HEK293T (cell line): ENCODE measurements around the gene RGS16.

Experiments used
- CTCF ChIA-PET: fragments of 350-600 bp; formaldehyde crosslinking; extraction: SDS; loops from one replicate; lab custom pipeline; 2021; ENCODE audit warnings: antibody characterized with exemption, inconsistent platforms; lab: Yijun Ruan, JAX
- POLR2A ChIA-PET: fragments of 350-600 bp; formaldehyde crosslinking; extraction: SDS; loops from one replicate; lab custom pipeline; 2020; ENCODE audit warnings: antibody characterized with exemption, inconsistent platforms; lab: Yijun Ruan, JAX
- DNase-seq: peaks from one replicate; pipeline ENCODE4 v3.0.0; 2012; ENCODE audit warnings: mixed read lengths; ENCODE audit errors: extremely low spot score
- ARNT ChIP-seq: fragments of 450-650 bp; IDR thresholded peaks from 2 replicates; pipeline ENCODE4 v1.6.1; 2017; ENCODE audit warnings: mild to moderate bottlenecking
- BHLHE40 ChIP-seq: fragments of 450-650 bp; IDR thresholded peaks from 2 replicates; pipeline ENCODE4 v1.6.1; 2016; ENCODE audit warnings: mild to moderate bottlenecking, moderate library complexity, borderline replicate concordance
- CTBP1 ChIP-seq: fragments of 450-650 bp; IDR thresholded peaks from 2 replicates; pipeline ENCODE4 v1.6.1; 2016; ENCODE audit warnings: borderline replicate concordance
- ELF4 ChIP-seq: fragments of 450-650 bp; IDR thresholded peaks from 2 replicates; pipeline ENCODE4 v1.6.1; 2017; ENCODE audit warnings: antibody characterized with exemption
- FOXA1 ChIP-seq: fragments of 450-650 bp; IDR thresholded peaks from 2 replicates; pipeline ENCODE4 v1.6.1; 2016; ENCODE audit warnings: mild to moderate bottlenecking
- FOXK2 ChIP-seq: fragments of 450-650 bp; IDR thresholded peaks from 2 replicates; pipeline ENCODE4 v1.6.1; 2016; ENCODE audit warnings: mild to moderate bottlenecking
- FOXM1 ChIP-seq: fragments of 450-650 bp; IDR thresholded peaks from 2 replicates; pipeline ENCODE4 v1.6.1; 2017; ENCODE audit warnings: mild to moderate bottlenecking, borderline replicate concordance
- HDGF ChIP-seq: fragments of 450-650 bp; IDR thresholded peaks from 2 replicates; pipeline ENCODE4 v1.6.1; 2017; ENCODE audit warnings: antibody characterized with exemption, borderline replicate concordance
- L3MBTL2 ChIP-seq: fragments of 450-650 bp; conservative IDR thresholded peaks from 2 replicates; pipeline ENCODE4 v1.6.1; 2016; ENCODE audit warnings: mild to moderate bottlenecking
- LEF1 ChIP-seq: fragments of 450-650 bp; IDR thresholded peaks from 2 replicates; pipeline ENCODE4 v1.6.1; 2017; ENCODE audit warnings: mild to moderate bottlenecking, borderline replicate concordance
- NFRKB ChIP-seq: fragments of 450-650 bp; IDR thresholded peaks from 2 replicates; pipeline ENCODE4 v1.6.1; 2016; ENCODE audit warnings: mild to moderate bottlenecking, moderate library complexity
- SP1 ChIP-seq: fragments of 450-650 bp; IDR thresholded peaks from 2 replicates; pipeline ENCODE4 v1.6.1; 2017
- SUZ12 ChIP-seq: fragments of 450-650 bp; IDR thresholded peaks from 2 replicates; pipeline ENCODE4 v1.6.1; 2016; ENCODE audit warnings: mild to moderate bottlenecking
- TARDBP ChIP-seq: fragments of 450-650 bp; IDR thresholded peaks from 2 replicates; pipeline ENCODE4 v1.6.1; 2016
- ZNF384 ChIP-seq: fragments of 450-650 bp; IDR thresholded peaks from 2 replicates; pipeline ENCODE4 v1.6.1; 2016
- TF ChIP-seq, protein P1 (sequence below): fragments of 450-650 bp; IDR thresholded peaks from 2 replicates; pipeline ENCODE4 v1.6.1; 2016

Gene RGS16

DNA sequence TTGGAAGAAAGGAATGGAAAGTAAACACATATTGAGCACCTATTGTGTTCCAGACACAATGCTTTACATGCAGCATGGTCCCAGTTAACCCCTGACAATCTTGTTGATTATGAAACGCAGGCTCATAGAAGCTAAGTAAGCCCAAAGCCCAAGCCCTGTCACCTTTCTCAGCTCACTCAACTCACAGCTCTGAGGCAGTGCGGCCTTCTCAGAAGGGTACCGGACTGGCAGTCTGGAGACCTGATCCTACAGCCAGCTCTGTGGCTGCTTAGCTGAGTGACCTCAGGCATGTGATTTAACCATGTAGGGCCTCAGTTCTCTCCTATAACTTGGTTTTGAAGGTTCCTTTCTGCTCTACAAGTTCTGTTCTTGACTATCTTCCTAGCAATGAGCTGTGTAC lies 14.7 kb downstream of the RGS16 start:
- DNase-seq = no peak
- TF ChIP-seq CTBP1 = no peak
- ChIA-PET CTCF (interaction anchor here (0.6 to 1.2 kb wide), 6 partner anchors 10 to 508 kb away, joined by 3 to 6 read pairs (median 3); no protein-coding TSS in a partner anchor), POLR2A (interaction anchor here (1.1 to 1.4 kb wide), 2 partner anchors 9 to 202 kb away, joined by 3 to 7 read pairs; no protein-coding TSS in a partner anchor)

DNA sequence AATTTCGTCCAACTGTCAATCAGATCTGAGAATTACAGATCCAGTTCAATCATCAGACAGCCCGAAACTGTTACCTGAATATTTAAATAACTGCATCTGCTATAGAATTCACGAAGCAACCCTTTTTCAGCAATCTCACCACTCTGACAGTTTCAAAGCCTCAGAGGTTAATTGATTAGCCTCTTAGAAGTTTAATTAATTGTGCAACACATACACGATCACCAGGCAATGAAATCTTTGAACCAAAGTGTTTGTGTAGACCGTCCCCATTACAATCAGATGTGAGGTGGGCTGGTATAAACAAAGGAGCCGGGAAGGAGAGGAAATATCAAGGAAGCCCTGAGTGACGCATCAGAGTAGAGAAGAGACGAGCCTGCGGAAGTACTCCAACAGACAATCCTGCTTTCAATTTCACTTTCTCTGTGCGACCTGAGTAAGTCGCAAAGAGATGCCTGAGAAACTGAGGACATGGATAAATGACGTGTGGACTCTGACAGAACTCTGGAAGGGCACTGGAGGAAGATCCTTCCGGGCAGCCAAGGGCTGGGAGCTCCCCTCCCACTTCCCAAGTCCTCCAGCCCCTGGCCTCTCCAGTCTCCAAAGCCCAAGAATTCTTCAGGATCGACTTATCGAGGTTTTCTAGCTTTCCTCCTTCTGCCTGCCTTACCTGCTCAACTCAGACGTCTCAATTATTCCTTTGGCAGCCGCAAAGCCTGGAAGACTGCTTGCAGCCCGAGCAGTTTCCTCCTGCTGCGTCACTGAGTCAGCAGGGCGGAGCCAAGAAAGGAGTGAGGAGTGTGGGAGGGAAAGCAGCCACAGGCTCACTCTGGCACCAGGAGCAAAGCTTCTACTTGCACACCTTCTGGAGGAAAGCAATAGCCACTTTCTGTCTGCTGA lies 15.4 kb downstream of the RGS16 start, which contains the start of gene RNASEL:
Gene RNASEL (minus strand): TSS at position 757 of the 897 bp plus-strand sequence. CDS start 2,450 bp downstream, outside the sequence.
- TF ChIP-seq SUZ12 = no peak
- TF ChIP-seq, protein P1, sequence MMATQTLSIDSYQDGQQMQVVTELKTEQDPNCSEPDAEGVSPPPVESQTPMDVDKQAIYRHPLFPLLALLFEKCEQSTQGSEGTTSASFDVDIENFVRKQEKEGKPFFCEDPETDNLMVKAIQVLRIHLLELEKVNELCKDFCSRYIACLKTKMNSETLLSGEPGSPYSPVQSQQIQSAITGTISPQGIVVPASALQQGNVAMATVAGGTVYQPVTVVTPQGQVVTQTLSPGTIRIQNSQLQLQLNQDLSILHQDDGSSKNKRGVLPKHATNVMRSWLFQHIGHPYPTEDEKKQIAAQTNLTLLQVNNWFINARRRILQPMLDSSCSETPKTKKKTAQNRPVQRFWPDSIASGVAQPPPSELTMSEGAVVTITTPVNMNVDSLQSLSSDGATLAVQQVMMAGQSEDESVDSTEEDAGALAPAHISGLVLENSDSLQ = peak; percentile 51
- ChIA-PET POLR2A (interaction anchor here (0.8 to 1.4 kb wide), 4 partner anchors 10 to 202 kb away, joined by 3 to 7 read pairs (median 3); no protein-coding TSS in a partner anchor), CTCF (interaction anchor here (0.7 to 1.2 kb wide), 4 partner anchors 11 to 196 kb away, joined by 3 to 6 read pairs (median 3); no protein-coding TSS in a partner anchor)
- peak; percentile 72 for DNase-seq

DNA sequence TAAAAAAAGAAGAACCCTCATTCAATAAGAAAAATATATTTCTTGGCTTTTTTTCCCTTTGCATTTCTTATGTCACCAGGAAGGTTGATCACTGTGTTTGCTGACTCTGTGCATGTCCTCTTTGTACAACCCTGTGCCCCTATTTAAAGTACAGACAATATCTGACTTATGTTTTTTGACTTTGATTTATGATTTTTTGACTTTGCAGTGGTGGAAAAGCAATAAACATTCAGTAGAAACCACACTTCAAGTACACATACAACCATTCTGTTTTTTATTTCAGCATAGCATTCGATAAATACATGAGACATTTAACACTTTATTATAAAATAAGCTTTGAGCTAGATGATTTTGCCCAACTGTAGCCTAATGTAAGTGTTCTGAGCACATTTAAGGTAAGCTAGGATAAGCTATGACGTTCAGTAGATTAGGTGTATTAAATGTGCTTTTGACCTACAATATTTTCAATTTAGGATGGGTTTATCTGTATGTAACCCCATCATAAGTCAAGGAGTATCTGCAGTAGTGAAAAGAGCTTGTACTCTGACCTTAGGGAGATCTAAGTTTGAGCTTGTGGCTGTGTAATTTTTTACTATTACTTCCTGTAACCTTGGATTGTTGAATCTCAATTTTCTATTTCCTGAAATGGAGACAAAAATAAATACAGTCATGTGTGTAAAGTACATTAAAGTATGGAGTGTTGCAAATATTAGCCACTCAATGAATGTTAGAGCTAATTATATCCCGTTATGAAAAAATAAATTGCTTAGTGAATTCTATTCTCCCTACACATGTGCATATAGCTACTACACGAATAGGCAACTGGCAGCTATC lies 16.3 kb downstream of the RGS16 start:
- TF ChIP-seq NFRKB (no peak), L3MBTL2 (no peak), FOXK2 (no peak), ELF4 (no peak), BHLHE40 (no peak), FOXM1 (no peak), CTBP1 (no peak), SP1 (no peak), ZNF384 (no peak), LEF1 (no peak), TARDBP (no peak)
- TF ChIP-seq, protein P1 = no peak
- POLR2A ChIA-PET = interaction anchor here (0.8 to 1.4 kb wide), 3 partner anchors 11 to 153 kb away, joined by 3 to 7 read pairs (median 3); no protein-coding TSS in a partner anchor
- CTCF ChIA-PET = no interaction called here
- no peak for DNase-seq

GRCh38 chr1:182587093-182587492 lies 17.1 kb downstream of the RGS16 start:
- POLR2A ChIA-PET = no interaction called here
- CTCF ChIA-PET = no interaction called here

GRCh38 chr1:182586380-182586779 lies 17.8 kb downstream of the RGS16 start:
- ChIA-PET POLR2A (no interaction called here), CTCF (no interaction called here)
- no peak for DNase-seq
- no peak for TF ChIP-seq SUZ12
- no peak for TF ChIP-seq LEF1
- no peak for TF ChIP-seq ELF4
- no peak for TF ChIP-seq FOXK2
- no peak for TF ChIP-seq FOXA1
- no peak for TF ChIP-seq TARDBP
- no peak for TF ChIP-seq HDGF

More at GRCh38 chr1:182587093-182587492, 17.1 kb downstream of the RGS16 start:
- DNase-seq = no peak
- TF ChIP-seq FOXK2 (no peak), L3MBTL2 (no peak), ELF4 (no peak), SP1 (no peak), TARDBP (no peak), BHLHE40 (no peak), FOXA1 (no peak), HDGF (no peak), SUZ12 (no peak)
- TF ChIP-seq, protein P1 = no peak

DNA sequence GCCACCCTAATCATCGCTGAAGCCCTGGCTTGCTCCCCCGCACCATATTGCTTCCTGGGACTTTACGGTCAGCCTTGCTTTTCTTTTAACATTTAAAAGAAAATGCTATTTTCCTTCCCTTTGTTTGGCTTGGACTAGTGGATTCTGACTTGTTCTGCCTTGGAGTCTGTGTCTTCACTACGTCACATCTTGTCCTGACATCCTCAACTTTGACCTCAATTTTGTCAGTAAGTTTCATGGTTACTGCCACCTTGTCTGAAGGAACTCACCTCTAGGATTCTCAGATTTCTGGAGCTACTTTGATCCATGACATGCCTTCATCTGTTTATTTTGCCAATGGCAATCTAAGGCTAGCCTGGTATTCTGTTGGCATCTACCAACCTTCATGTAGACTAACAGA lies 19.4 kb downstream of the RGS16 start:
- TF ChIP-seq ARNT (no peak), HDGF (no peak), FOXM1 (no peak), NFRKB (no peak), ZNF384 (no peak), FOXA1 (no peak)
- TF ChIP-seq, protein P1 = no peak
- ChIA-PET POLR2A (no interaction called here), CTCF (no interaction called here)
- DNase-seq = no peak
